Glomerular endothelial cell (primary cell): ENCODE measurements around the gene DOCK1. TPM values are rescaled to one million over a fixed set of nuclear protein-coding genes. Genes with fewer than 3 reads are reported as not detected.
"Not testable (repeated sequence)": the region's sequence is repeated elsewhere in the genome, so short reads cannot be mapped to it uniquely, and the experiment has no call there.

Experiments
- DNase-seq: peaks from one replicate; pipeline ENCODE4 v3.0.0-alpha.2; 2011; ENCODE audit warnings: low read depth, low spot score; ENCODE audit errors: extremely low read depth
- total RNA-seq: library from RNA; depleted of rRNA; stranded (reverse); fragments of >200 nt; gene quantifications from 2 replicates; pipeline ENCODE4 v1.2.3, GENCODE V29; 2015

The DOCK1 gene
- total RNA-seq, 1 donor from 2014 or later, result 90.4 TPM

DNA sequence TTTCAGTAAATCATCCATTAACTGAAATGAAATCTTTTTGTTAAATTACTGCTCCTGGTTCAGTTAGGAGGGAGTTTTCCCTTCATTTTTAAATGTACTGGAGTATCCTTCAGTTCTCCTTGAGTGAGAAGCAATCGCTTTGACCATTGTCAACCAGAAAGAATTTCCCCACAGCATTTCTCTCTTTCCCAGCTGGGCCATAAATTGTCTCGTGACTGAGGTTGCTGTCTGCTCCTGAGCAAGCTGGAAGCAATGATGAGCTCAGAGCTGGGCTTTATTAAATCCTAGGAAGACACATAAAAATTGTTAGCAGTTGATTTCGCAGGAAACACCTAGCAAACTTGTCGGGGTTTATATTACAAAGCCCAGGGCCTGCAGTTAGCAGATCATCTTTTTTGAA lies 393.2 kb downstream of the DOCK1 start:
- no peak for DNase-seq

DNA sequence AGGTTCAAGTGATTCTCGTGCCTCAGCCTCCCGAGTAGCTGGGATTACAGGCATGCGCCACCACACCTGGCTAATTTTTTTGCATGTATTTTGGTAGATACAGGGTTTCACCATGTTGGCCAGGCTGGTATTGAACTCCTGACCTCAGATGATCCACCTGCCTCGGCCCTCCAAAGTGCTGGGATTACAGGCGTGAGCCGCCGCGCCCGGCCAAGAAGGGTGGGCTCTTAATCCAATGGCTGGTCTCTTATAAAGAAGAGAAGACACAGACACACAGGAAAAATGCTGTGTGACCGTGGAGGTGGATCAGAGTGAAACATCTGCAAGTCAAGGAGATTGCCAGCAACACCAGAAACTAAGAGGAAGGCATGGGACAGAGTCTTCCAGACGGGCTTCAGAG lies 394.0 kb downstream of the DOCK1 start:
- not testable (repeated sequence) for DNase-seq

DNA sequence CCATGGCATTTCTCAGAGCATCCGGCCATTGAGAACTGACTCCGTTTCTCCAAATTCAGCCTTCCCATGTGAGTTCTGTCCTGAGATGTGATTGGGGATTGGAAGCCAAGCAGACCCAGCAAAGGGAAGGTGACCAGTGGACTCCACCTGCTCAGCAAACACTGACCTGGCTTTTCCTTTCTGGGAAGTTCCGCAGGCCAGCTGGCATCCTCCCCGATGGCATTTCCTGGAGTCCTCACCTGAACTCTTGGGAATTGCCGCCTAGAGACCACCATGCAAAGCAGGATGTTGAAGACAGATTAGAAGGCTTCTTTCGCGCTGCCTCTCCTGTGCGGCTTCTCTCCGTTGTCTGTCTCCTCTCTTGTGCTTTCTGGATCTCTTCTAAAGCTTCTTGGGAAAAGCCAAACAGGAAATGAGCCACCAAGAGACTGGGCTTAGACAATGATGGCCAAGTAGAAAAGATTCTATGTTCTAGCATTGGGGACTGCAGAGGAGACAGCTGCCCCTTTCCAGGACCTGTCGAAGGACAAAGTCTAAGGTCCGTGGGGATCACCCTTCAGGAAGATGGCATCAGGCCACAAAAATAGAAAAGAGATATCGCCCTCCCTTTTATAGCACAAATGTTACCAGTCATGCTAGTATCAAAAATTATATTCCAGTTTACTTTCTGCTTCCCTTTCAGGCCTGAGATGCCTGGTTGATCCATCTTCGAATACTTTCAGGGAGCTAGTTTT lies 394.9 kb downstream of the DOCK1 start:
- DNase-seq, result no peak

DNA sequence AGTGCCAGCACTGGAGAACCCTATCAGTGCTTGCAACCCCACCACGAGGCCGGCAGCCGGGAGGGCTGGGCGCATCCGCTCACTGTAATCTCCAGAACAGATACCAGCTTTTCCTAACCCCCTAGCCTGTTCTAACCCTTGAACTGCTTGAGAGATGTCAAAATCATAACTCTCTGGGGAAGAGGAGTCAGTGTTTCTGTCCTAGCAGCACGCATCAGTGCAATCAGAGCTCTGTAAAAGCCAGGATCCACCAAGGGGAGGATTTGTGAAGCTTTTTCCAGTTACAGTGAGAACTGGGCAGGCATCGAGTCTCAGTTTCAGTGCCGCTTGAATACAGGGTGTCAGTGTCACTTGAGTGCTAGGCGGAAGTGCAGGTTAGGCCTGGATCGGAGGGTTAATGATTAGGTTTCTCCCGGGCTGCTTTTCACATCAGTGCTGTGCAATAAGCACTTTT lies 395.7 kb downstream of the DOCK1 start:
- no peak for DNase-seq

DNA sequence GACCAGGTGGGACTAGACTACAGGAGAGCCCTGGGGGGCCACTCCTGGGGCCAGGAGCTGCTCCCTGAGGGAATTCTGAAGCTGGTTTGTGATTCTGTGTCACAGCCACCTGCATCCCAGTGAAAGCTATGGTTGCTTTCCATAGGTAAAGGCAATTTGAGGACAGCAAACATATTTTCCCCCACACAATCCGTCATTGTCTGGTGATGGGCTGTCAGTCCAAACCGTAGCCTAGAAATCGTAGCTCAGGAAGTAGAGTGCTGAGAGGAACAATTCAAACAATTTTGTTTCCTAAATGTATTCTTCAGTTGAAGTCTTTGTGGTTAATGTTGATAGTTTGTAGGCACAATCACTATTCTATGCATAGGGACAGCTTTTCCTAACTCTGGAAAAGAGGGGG lies 397.1 kb downstream of the DOCK1 start:
- DNase-seq, result no peak

DNA sequence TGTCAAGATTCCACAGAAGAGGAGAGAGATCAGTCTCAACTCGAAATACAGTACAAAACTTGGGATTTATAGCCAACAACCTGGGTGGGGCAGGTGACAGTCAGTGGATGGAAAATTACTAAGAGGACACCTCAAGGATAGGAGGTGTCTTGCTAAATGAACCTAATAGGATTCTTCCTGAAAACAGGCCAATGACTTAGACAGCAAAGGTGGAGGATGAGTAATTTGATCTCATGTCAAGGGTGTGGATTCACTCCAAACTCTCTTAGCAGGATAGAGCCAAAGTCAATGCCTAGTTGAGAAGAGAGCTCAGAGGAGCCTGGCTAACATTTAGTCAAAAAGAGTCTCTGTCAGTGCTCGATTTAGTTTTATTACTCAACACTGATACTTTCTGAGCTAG lies 397.9 kb downstream of the DOCK1 start:
- DNase-seq, result no peak

DNA sequence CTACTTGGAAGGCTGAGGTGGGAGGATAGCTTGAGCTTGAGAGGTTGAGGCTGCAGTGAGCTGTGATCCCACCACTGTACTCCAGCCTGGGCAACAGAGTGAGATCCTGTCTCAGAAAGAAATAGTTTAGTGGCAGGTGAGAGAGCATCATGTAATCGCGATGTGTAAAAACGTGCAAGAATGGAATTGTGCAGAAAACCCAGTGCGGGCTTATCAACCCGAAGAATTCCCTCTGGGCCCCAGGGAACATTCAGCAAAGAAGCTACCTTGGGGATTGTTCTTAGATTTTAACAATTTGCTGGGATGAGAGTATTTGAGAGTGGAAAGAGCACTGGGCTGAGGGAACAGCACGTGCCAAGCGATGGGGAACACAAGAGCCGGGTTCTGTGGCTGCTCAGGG lies 398.5 kb downstream of the DOCK1 start:
- DNase-seq, result no peak

DNA sequence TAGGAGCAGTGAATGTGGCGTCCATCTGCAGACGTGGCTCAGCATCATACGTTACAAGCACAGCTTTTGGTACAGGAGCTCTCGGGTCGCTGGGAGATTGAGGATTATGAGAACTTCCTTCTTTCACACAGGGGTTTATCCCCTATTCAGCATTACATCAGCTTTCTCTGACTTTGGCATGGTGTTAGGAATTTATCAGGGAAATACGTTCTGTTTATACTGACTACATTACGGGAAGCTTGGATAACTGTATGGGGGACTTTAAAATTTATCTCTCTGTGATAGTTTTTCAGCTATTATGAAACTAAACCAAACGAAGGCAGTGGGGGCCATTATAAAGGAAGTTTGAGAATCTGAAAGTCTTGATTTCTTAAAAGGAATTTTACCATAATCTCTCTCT lies 401.3 kb downstream of the DOCK1 start:
- no peak for DNase-seq

DNA sequence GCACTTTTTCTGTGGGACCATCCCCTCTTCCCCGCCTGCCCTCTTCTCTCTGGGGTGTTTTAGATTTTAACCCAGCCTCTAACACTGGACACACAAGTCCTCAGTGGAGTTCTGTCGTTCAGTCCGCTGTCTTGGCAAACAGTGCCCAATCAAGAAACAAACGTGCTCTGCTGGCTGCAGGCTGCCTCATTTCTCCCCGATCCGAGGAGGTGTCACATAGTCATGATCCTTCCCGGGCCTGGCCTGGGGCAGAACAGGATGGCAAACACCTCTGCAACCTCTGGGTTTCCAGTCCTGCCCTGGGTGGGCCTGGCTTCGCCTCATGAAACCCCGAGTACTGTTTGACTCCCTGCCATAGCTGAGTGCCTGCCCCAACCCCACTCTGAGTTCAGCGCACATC lies 402.1 kb downstream of the DOCK1 start:
- DNase-seq, result no peak

DNA sequence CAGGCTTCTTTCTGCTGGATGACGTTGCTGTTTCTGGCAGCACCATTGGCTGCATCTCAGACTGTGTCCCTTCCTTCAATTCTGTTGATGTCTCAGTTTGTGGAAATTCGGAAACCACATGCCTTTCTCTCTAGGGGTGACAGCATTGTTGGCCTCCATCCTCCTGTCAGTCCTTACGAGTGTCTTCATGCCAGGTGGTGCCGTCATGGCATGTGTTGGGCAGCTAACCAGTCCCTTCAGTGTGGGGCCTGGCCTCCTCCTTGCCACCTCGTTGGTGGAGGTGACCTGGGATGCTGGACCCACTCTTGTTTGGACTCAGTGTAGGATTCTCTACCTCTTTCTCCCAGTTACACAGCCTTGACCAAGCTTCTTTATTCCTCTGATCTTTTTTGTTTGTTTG lies 402.8 kb downstream of the DOCK1 start:
- DNase-seq, result no peak

DNA sequence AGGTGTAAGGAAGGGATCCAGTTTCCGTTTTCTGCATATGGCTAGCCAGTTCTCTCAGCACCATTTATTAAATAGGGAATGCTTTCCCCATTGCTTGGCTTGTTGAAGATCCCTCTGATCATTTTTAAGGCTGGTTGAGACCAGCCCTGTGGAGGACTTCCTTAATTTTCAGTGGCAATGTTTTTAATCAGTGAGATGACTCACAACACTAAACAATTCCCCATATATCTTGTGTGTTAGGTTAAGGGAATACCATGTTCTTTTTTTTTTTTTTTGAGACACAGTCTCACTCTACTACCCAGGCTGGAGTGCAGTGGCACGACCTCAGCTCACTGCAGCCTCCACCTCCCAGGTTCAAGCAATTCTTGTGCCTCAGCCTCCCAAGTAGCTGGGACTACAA lies 404.4 kb downstream of the DOCK1 start:
- DNase-seq, result not testable (repeated sequence)

DNA sequence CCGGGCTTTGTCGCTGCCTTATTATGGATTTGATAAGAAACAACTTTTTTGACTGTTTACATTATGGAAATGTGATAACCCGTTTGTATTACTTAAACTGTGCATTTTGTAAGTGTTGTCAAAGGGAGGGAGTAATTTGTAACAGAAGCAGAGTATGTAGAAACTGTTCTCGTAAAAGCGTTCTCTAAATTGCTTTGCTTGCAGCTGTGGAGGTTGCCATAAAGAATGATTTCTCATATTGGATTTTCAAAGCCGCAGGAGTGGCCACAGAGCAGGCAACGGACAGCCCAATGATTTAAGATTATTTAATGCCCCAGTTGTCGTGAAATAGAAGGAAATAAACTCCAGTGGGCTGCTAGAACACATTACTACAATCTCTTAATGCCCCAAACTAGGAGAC lies 405.2 kb downstream of the DOCK1 start:
- DNase-seq, result no peak

DNA sequence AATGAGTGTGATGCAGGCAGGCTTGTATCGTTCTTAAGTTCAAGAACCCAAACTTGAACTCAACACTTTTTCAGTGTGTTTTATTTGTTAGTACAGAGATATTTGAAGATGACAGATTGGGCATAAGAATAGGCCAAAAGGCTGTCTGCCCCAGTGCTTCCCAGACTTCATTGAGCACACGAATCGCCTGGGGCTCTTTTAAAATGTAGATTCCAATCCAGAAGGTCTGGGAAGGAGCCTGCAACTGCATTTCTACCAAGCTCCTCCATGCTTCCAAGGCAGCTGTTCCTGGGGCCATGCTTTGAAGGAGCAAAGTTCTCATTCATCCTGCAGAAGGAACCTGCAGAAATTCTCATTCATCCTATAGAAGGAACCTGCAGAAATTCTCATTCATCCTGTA lies 405.7 kb downstream of the DOCK1 start:
- no peak for DNase-seq

DNA sequence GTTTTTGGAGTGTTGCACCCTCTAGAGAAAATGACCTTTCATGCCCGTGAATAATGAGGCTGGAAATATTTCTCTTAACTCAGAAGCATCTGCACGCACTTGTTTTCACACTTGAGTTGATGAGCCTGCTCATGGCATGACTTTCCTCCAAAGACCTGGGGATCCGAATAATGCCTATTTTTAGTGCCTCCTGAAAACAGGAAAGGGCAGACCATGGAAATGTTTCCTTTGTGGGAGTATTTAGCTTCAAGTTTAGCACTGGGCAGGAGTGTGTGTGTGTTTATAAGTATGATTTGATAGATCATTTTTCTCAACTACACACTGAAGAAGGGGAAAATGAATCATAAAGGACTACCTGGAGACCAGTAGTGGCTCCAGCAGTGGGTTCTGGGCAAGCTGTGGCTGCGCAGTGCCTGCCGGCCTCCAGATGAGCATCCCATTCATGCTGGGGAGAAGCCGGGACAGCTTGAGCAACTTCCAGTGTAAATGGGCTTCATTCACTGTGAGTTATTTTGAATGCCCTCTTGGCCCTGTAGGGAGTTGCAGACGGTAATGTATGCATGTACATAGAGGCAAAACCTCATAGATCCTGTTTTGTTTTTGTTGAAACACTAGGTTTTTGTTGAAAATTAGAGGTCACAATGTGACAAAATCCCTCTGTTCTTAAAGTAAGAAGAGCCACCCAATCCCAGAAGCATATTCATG lies 408.9 kb downstream of the DOCK1 start:
- DNase-seq, result no peak

DNA sequence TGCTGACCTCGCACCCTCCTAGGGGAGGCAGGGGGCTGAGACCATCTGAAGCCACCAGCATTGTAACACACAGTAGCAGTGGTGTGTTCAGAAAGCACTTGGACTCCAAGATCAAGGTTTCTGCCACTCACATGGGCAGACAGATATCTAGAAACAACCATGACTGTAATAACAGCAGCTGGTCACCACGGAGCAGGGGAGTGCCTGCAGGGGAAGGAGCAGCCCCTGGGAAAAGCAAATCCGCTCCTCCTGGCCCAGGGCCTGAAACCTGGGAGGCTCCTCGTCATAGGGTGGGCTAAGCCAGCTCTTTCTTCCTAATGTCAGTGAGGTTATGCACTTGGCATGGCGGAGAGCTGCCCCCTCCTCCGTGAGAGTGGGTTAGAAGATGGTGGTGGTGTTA lies 409.6 kb downstream of the DOCK1 start:
- no peak for DNase-seq

DNA sequence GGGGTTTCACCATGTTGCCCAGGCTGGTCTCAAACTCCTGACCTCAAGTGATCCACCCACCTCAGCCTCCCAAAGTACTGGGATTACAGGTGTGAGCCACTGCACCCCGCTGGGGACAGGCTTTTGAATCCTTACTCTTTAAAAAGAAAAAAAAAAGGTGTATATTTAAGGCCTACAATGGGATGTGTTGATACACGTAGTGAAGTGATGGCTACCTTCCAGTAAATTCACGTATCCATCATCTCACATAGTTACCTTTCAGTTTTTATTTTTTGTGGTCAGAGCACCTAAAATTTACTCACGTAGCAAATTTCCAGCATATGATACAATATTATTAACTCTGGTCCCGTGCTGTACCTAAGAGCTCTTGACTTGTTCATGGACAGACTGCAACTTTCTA lies 410.7 kb downstream of the DOCK1 start:
- DNase-seq, result no peak

DNA sequence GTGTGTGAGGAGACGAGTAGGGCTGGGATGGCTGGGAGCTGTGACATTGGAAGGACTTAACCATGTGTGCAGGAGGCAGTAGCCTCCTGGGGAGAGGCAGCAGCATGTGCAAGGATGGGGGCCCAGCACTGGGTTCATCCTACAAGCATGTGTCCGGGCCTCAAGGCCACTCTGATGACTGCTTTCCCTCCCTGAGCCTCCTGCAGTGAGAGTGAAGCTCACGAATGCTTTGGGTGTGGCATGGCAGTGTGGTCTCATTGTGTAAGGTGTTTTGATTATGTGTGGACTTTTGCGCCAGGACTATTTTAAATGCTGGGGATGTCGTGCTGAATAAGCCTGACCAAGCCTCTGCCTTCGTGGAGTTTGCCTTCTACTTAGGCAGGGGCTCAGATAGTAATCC lies 413.2 kb downstream of the DOCK1 start:
- DNase-seq, result no peak

DNA sequence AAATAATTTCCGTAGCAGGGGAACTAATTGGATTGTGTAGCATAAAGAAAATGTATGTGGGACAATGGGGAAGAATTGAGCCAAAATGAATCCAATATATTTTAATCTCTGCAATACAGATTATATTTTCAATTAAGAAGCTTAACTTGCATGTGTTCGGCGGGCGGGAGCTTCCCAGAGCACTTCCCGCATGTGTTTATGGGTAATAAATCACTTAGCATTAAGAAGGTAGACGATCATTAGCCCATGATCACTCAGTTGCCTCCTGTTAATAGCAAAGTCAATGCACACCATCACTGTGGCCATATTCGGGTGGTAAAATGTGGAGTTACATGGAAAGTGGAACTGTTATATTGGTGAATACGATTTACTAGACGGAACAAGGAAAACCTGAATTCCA lies 414.0 kb downstream of the DOCK1 start:
- DNase-seq, result no peak

DNA sequence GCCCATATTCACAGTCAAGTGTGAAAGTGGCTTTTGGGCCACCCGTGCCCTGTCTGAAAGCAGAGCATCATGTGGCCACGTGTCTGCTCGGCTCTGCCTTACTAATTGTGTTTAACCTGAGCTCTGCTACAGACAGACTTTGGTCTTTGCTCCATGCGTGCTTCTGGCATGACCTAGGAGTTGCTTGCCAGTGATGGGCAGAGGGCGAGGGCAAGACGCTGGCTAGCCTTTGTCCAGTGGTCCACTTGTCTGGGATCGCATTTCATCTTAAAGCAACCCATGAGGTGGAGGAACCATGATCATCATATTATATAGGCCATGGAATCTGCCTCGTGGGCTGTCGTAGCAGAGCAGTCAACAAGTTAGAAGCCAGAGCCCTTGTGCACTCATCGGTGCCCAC lies 414.5 kb downstream of the DOCK1 start:
- no peak for DNase-seq

DNA sequence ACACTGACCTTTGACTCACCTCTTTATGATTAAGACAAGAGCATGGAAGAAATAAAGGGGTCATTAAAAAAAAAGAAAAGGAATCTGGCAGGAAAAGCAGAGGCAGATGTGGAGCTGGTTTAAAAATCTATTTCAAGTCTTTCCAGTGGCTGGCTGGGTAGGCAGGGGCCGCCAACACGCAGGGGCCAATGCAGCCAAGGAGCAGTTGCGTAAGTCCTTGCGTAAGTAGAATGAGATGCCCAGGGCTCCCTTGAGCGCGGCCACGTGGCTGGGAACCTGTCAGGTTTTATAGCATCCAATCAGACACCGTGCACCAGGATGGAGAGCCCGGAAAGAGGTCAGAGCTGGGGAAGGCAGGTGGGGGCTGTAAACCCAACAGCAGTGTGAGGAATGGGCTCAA lies 414.9 kb downstream of the DOCK1 start:
- no peak for DNase-seq

DNA sequence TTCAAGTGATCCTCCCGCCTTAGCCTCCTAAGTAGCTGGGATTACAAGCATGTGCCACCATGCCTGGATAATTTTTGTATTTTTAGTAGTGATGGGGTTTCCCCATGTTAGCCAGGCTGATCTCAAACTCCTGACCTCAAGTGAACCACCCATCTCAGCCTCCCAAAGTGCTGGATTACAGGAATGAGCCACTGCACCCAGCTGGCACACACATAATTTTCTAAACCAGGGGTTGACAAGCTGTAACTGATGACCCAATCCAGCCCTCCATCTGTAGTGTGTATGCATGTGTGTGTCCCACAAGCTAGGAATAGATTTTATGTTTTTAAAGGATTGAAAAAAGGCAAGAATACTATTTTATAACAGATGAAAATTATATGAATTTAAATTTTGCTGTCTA lies 417.1 kb downstream of the DOCK1 start:
- DNase-seq, result no peak

DNA sequence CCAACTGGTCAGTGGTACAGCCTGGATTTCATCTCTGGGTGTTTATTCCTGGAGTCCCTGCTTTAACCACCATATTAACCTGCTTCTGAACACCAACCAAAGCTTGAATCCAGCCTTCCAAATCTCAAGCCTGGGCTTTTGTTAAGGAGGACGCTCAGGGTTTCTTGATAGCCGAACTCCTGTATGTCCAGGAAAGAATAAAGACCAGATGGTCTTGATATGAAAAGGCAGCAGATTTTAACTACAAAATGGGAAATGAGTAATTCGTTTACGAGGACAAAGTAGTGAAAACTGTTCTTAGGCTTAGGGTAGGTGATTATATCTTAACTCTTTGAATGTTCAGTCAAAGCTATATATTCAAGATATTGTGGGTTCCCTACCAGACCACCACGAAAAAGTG lies 420.3 kb downstream of the DOCK1 start:
- no peak for DNase-seq

DNA sequence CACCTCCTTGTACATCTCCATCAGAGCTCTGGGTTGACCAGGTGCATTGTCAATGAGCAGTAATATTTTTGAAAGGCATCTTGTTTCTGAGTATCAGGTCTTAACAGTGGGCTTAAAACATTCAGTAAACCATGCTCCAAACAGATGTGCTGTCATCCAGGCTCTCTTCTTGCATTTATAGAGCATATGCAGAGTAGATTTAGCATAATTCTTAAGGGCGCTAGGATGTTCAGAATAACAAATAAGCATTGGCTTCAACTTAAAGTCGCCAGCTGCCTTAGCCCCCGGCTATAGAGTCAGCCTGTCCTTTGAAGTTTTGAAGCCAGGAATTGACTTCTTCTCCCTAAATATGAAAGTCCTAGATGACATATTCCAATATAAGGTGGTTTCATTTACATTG lies 421.7 kb downstream of the DOCK1 start:
- no peak for DNase-seq
